HepG2 (cell line): Measurements from ENCODE around the gene PPP1R16B. TPM values are rescaled to one million over a fixed set of nuclear protein-coding genes. Genes with fewer than 3 reads are reported as not detected.

Experiments used
- ATAC-seq: fragments of 200-7000 bp; cut with Tn5 transposase; 3 replicates; pipeline ENCODE4 v1.9.1; 2020; ENCODE audit warnings: mild to moderate bottlenecking, moderate library complexity
- BruUV-seq: library from RNA; stranded (reverse); fragments of 400-500 nt; replicated peaks from 2 replicates; lab custom pipeline; 2021; lab: Mats Ljungman, UMichigan
- CTCF ChIA-PET: fragments of 300-600 bp; formaldehyde crosslinking; extraction: SDS; loops from one replicate; lab custom pipeline; 2021; ENCODE audit warnings: low total read pairs, inconsistent platforms, low intra/inter-chr PET ratio; lab: Yijun Ruan, JAX
- POLR2A ChIA-PET: fragments of 350-600 bp; sonication (Branson Sonifier 250); formaldehyde crosslinking; loops from one replicate; lab custom pipeline; 2020; ENCODE audit warnings: antibody characterized with exemption, inconsistent platforms; lab: Yijun Ruan, JAX
- DNase-seq: peaks from one replicate; pipeline ENCODE4 v3.0.0-alpha.2; 2015; ENCODE audit warnings: low spot score
- FAIRE-seq: peaks from 3 replicates; lab custom pipeline; 2011; peaks lifted over from hg19 to GRCh38; lab: Jason Lieb, UNC
- H2AFZ ChIP-seq: one replicate; pipeline ENCODE4 v1.6.1; 2011; ENCODE audit warnings: low read length, inconsistent platforms
- H3K27ac ChIP-seq: fragments of 300-600 bp; 3 replicates; pipeline ENCODE4 v1.8.0; 2011; ENCODE audit warnings: mixed run types, mild to moderate bottlenecking, mixed read lengths, low read length, inconsistent platforms; ENCODE audit not compliant: insufficient read depth; ENCODE audit errors: extremely low read length
- H3K27me3 ChIP-seq, 2 experiments: fragments of 200-600 bp in 1 of 2; 2 replicates in 1 of 2; 3 replicates in 1 of 2; pipeline versions ENCODE4 v1.6.0 to v1.8.0; 2011; ENCODE audit warnings: low read length in 2 of 2, mild to moderate bottlenecking in 2 of 2, moderate library complexity in 2 of 2, inconsistent platforms in 1 of 2; ENCODE audit not compliant: insufficient read depth in 2 of 2, control insufficient read depth in 1 of 2
- H3K36me3 ChIP-seq, 2 experiments: fragments of 200-600 bp in 1 of 2; replicated peaks in 1 of 2; 2 replicates in 1 of 2; 3 replicates in 1 of 2; pipeline versions ENCODE4 v1.5.1 to v1.8.0; 2011; ENCODE audit warnings: low read length in 2 of 2, inconsistent platforms in 1 of 2; ENCODE audit not compliant: insufficient read depth in 2 of 2, control insufficient read depth in 1 of 2
- H3K4me1 ChIP-seq: 2 replicates; pipeline ENCODE4 v1.5.1; 2012; ENCODE audit warnings: low read length, inconsistent platforms; ENCODE audit not compliant: insufficient read depth
- H3K4me2 ChIP-seq: 2 replicates; pipeline ENCODE4 v1.6.0; 2011; ENCODE audit warnings: low read depth, low read length, inconsistent platforms
- H3K4me3 ChIP-seq, 3 experiments: fragments of 200-600 bp in 1 of 3; sonication (generic), shearing (Covaris generic) in 1 of 3; replicated peaks in 1 of 3; 2 replicates each; pipeline ENCODE4 v1.5.1; 2011 to 2016; ENCODE audit warnings: low read length in 3 of 3, inconsistent platforms in 2 of 3, low read depth in 2 of 3, mild to moderate bottlenecking in 2 of 3, control low read depth in 1 of 3, mixed read lengths in 1 of 3; ENCODE audit not compliant: insufficient read depth in 1 of 3
- H3K79me2 ChIP-seq: one replicate; pipeline ENCODE4 v1.6.1; 2011; ENCODE audit warnings: low read length, inconsistent platforms; ENCODE audit not compliant: insufficient read depth
- H3K9ac ChIP-seq: 2 replicates; pipeline ENCODE4 v1.6.0; 2011; ENCODE audit warnings: mild to moderate bottlenecking, low read depth, low read length, inconsistent platforms; ENCODE audit not compliant: insufficient read depth
- H3K9me3 ChIP-seq: 2 replicates; pipeline ENCODE4 v1.5.1; 2012; ENCODE audit warnings: mild to moderate bottlenecking, low read length
- H4K20me1 ChIP-seq: 2 replicates; pipeline ENCODE4 v1.6.0; 2011; ENCODE audit warnings: inconsistent platforms, mild to moderate bottlenecking, low read length, moderate library complexity; ENCODE audit not compliant: insufficient read depth
- FOXP1 ChIP-seq, 2 experiments: fragments of 450-650 bp in 1 of 2; IDR thresholded peaks; 2 replicates each; pipeline ENCODE4 v1.6.1; 2017 to 2018; ENCODE audit warnings: antibody characterized with exemption in 1 of 2
- NBN ChIP-seq: fragments of 450-650 bp; conservative IDR thresholded peaks from 2 replicates; pipeline ENCODE4 v1.6.1; 2017
- TCF12 ChIP-seq, 2 experiments: fragments of 450-650 bp in 1 of 2; sonication (generic) in 1 of 2; formaldehyde crosslinking in 1 of 2; IDR thresholded peaks; 2 replicates each; pipeline versions ENCODE4 v1.6.1 to v1.8.0; 2017 to 2022; ENCODE audit warnings: antibody characterized with exemption in 1 of 2, mild to moderate bottlenecking in 1 of 2, missing genetic modification reagents in 1 of 2, moderate library complexity in 1 of 2
- ZNF33B ChIP-seq: sonication (generic); formaldehyde crosslinking; IDR thresholded peaks from 2 replicates; pipeline ENCODE4 v1.5.1; 2020; ENCODE audit warnings: mild to moderate bottlenecking, missing genetic modification reagents
- ZNF607 ChIP-seq: sonication (generic); formaldehyde crosslinking; IDR thresholded peaks from 2 replicates; pipeline ENCODE4 v1.5.1; 2020; ENCODE audit warnings: missing genetic modification reagents, mild to moderate bottlenecking, borderline replicate concordance
- ZNF678 ChIP-seq: sonication (generic); formaldehyde crosslinking; IDR thresholded peaks from 2 replicates; pipeline ENCODE4 v1.4.0; 2020; ENCODE audit warnings: mild to moderate bottlenecking, missing genetic modification reagents
- WGBS: methylation state at CpG from one replicate; pipeline ENCODE4 v1.1.6; 2017; ENCODE audit warnings: low lambda C conversion rate; 5-methylcytosine and 5-hydroxymethylcytosine counted together
- in situ Hi-C: cut with HindIII; loops from 2 replicates; pipeline ENCODE4 v1.10.0; 2017; ENCODE audit warnings: low pct_unique_long_range_greater_than_20kb; ENCODE audit not compliant: extremely low pct_ligation_motif_present
- intact Hi-C: fragments of 100-400 bp; cut with micrococcal nuclease; formaldehyde crosslinking; loops from one replicate; pipeline ENCODE4 v1.10.0; 2022; ENCODE audit not compliant: unreplicated experiment
- polyA plus RNA-seq, 8 experiments: library from polyadenylated mRNA; depleted of rRNA in 3 of 8; stranded (reverse) in 7 of 8; unstranded in 1 of 8; fragments of >200 nt; fragmentation: Illumina TruSeq in 4 of 8; extraction: Trizol in 4 of 8; gene quantifications; 2 replicates each; pipeline versions ENCODE4 v1.2.1 to v1.2.3, GENCODE V29; 2011 to 2016; ENCODE audit warnings: low read depth in 4 of 8, missing spikeins in 1 of 8, mixed read lengths in 1 of 8; ENCODE audit not compliant: insufficient read depth in 1 of 8
- total RNA-seq, 5 experiments: library from RNA; depleted of rRNA; stranded (reverse); fragments of >200 nt; fragmentation: Illumina TruSeq; extraction: Trizol; gene quantifications; 2 replicates each; pipeline ENCODE4 v1.2.3, GENCODE V29; 2016; ENCODE audit warnings: low read depth in 1 of 5
- TF ChIP-seq, protein P1 (sequence below): sonication (generic); formaldehyde crosslinking; IDR thresholded peaks from 2 replicates; pipeline ENCODE4 v1.5.0; 2020; ENCODE audit warnings: missing genetic modification reagents, mild to moderate bottlenecking, borderline replicate concordance
- TF ChIP-seq, protein P2 (sequence below): IDR thresholded peaks from 2 replicates; pipeline ENCODE4 v1.6.1; 2012; ENCODE audit warnings: low read length, improper control_type of control experiment

PPP1R16B gene
- total and polyA plus RNA-seq, 2 of the 13 experiments (the other 11 are each of a cell fraction or from before 2014, with no cell fraction given) = 0.02 to 0.11 TPM

DNA sequence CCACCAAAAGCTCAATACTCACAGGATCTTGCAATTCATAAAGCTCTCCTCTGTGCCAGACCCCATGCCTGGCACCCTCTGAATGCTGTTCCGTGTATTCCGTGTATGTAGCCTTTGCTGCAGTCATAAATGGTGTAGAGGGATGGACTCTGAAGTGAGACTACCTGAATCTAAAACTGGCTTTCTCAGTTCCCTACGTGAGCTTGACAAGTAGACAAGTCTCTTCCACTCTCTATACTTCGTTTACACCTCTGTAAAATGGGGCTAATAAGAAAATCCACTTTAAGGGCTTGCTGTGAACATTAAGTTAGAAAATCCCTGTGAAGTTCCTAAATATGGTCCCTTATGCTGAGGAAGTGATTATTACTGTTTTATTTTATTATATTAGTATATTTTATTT lies 31.5 kb downstream of the PPP1R16B start:
- DNase-seq = no peak
- no peak for FAIRE-seq
- Histone ChIP-seq H3K4me3 (no peak overlapping the region), H2AFZ (no peak overlapping the region), H3K9me3 (no peaks in the 10 kb centered on the region), H3K9ac (no peak overlapping the region), H3K4me1 (no peaks in the 10 kb centered on the region), H3K36me3 (no peaks in the 10 kb centered on the region), H3K4me2 (no peak overlapping the region), H3K79me2 (no peaks in the 10 kb centered on the region), H4K20me1 (no peaks in the 10 kb centered on the region), H3K27ac (no peak overlapping the region), H3K27me3 (peaks cover 0 to 4% of the 10 kb centered on the region in 2 experiments; a peak in 2 of 5 replicates)
- intact Hi-C loops (no loop called here), in situ Hi-C loops (no loop called here)
- ChIA-PET POLR2A (interaction anchor here (1.2 kb wide), 1 partner anchor 11 kb away, joined by 3 read pairs; no protein-coding TSS in a partner anchor), CTCF (no interaction called here)
- TF ChIP-seq TCF12 (IDR thresholded peaks at IDR 0.05) (no peak), TCF12 (CRISPR knock-in tag; IDR thresholded peaks at IDR 0.05) (no peak), ZNF678 (CRISPR knock-in tag) (no peak), ZNF33B (CRISPR knock-in tag) (no peak), FOXP1 (IDR thresholded peaks at IDR 0.05) (no peak), FOXP1 (CRISPR knock-in tag; IDR thresholded peaks at IDR 0.05) (no peak), ZNF607 (no peak)
- TF ChIP-seq, protein P1, sequence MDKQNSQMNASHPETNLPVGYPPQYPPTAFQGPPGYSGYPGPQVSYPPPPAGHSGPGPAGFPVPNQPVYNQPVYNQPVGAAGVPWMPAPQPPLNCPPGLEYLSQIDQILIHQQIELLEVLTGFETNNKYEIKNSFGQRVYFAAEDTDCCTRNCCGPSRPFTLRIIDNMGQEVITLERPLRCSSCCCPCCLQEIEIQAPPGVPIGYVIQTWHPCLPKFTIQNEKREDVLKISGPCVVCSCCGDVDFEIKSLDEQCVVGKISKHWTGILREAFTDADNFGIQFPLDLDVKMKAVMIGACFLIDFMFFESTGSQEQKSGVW (CRISPR knock-in tag) = no peak
- ATAC-seq = no peak
- no TSS peak for BruUV-seq
- WGBS = 21% methylated on average over 4 of the region's 4 CpGs

DNA sequence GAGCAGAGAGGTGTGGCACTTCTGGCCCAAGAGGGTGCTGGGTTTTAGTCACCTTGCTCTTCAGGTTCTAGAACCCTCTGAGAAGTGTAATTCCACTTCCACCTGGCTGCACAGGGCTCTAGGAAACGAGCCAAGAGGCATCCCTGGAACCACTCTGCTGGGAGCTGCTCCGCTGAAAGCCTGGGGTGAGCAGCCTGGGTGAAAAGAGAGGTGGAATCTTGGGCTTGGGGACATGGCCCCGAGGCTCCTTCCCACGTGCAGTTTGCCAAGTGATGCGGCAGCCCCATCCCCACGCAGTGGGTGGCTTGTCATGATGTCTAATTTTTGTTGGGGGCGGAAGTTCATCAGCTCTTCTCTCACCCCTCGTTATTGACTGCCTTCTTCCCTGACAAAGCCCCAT lies 32.8 kb downstream of the PPP1R16B start:
- no peak overlapping the region for H3K9ac ChIP-seq
- no peak overlapping the region for H2AFZ ChIP-seq
- intact Hi-C loops (no loop called here), in situ Hi-C loops (no loop called here)
- no peaks in the 10 kb centered on the region for H3K9me3 ChIP-seq
- H3K79me2 ChIP-seq = no peaks in the 10 kb centered on the region
- BruUV-seq = no TSS peak
- H3K27me3 ChIP-seq = peaks cover 0 to 4% of the 10 kb centered on the region in 2 experiments; a peak in 2 of 5 replicates
- FAIRE-seq = no peak
- 30% methylated on average over 7 of the region's 8 CpGs for WGBS
- ChIA-PET CTCF (no interaction called here), POLR2A (no interaction called here)
- H3K27ac ChIP-seq = no peak overlapping the region
- no peaks in the 10 kb centered on the region for H3K4me1 ChIP-seq
- H3K4me3 ChIP-seq = no peak overlapping the region
- no peak overlapping the region for H3K4me2 ChIP-seq
- no peak for DNase-seq
- TF ChIP-seq NBN = no peak
- TF ChIP-seq, protein P2, sequence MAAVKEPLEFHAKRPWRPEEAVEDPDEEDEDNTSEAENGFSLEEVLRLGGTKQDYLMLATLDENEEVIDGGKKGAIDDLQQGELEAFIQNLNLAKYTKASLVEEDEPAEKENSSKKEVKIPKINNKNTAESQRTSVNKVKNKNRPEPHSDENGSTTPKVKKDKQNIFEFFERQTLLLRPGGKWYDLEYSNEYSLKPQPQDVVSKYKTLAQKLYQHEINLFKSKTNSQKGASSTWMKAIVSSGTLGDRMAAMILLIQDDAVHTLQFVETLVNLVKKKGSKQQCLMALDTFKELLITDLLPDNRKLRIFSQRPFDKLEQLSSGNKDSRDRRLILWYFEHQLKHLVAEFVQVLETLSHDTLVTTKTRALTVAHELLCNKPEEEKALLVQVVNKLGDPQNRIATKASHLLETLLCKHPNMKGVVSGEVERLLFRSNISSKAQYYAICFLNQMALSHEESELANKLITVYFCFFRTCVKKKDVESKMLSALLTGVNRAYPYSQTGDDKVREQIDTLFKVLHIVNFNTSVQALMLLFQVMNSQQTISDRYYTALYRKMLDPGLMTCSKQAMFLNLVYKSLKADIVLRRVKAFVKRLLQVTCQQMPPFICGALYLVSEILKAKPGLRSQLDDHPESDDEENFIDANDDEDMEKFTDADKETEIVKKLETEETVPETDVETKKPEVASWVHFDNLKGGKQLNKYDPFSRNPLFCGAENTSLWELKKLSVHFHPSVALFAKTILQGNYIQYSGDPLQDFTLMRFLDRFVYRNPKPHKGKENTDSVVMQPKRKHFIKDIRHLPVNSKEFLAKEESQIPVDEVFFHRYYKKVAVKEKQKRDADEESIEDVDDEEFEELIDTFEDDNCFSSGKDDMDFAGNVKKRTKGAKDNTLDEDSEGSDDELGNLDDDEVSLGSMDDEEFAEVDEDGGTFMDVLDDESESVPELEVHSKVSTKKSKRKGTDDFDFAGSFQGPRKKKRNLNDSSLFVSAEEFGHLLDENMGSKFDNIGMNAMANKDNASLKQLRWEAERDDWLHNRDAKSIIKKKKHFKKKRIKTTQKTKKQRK = no peak
- H3K36me3 ChIP-seq = no peaks in the 10 kb centered on the region
- H4K20me1 ChIP-seq = no peaks in the 10 kb centered on the region
- ATAC-seq = no peak
